Measurements from ENCODE around the gene PLA2G3.

The PLA2G3 gene

DNA sequence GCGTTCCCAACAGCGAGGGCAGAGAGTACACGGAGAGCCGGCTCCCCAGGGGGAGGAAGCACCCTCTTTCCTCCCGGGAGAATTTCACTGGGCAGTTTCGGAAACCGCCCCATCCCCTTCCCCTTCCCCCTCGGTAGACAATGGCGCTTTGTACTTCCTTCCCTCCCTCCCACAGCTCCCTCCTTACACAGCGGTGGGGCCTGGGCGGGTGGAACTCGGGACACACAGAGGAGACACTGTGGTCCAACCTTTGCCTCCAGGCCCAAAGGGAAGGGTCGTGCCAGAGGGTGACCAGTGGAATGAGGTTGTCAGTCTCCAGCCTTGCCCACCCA lies 54.8 kb downstream of the PLA2G3 start:
- peak overlapping the region; percentile 71 for H3K4me3 ChIP-seq (ENCODE audit: low read length)
- TF ChIP-seq, protein P1, sequence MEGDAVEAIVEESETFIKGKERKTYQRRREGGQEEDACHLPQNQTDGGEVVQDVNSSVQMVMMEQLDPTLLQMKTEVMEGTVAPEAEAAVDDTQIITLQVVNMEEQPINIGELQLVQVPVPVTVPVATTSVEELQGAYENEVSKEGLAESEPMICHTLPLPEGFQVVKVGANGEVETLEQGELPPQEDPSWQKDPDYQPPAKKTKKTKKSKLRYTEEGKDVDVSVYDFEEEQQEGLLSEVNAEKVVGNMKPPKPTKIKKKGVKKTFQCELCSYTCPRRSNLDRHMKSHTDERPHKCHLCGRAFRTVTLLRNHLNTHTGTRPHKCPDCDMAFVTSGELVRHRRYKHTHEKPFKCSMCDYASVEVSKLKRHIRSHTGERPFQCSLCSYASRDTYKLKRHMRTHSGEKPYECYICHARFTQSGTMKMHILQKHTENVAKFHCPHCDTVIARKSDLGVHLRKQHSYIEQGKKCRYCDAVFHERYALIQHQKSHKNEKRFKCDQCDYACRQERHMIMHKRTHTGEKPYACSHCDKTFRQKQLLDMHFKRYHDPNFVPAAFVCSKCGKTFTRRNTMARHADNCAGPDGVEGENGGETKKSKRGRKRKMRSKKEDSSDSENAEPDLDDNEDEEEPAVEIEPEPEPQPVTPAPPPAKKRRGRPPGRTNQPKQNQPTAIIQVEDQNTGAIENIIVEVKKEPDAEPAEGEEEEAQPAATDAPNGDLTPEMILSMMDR (conservative IDR thresholded peaks at IDR 0.05; ENCODE audit: low read depth, low read length): no peak
- DNase-seq (ENCODE audit: low read depth): no peak

DNA sequence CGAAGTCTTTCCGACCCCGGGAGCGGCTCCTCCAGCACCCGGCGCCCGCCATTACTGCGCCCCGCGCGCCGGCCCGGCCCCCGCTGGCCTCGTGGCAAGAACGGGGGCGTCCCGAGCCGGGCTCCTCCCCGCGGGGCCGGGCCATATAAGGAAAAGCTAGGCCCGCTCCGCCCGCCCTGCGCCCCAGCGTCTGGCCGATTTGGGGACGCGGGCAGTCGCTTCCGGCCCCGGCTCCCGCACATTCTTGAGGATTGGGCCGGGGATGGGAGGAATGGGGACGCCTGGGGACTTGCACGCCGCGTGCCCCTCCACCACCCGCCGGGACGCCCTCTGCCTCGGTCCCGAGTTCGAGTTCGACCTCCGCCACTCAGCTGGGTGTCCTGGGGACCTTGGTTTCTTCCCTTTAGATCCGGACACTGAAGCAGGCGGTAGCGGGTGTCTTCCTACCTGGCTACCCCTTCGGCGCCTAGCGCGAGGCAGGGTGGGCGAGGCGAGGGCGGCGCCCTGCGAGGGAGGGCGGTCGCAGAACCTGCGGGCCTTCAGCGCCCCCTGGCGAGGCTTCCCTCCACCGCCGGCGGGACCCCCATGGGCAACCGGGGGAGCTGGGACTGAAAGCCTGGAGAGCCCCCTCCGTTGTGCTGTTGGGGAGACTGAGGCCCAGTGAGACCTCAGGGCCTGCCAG lies 55.4 kb downstream of the PLA2G3 start:
- DNase-seq (ENCODE audit: low read depth): peak; percentile 35
- H3K4me3 ChIP-seq (ENCODE audit: low read length): peak overlapping the region; percentile 71

More for the DNA sequence above, 55.4 kb downstream of the PLA2G3 start:
- TF ChIP-seq, protein P1 (conservative IDR thresholded peaks at IDR 0.05; ENCODE audit: low read depth, low read length): peak; percentile 81
